GM23248 (cell line): ENCODE data around the gene LPP.

Experiments used
- EZH2 ChIP-seq: fragments of 200-600 bp; sonication (generic); IDR thresholded peaks from 2 replicates; pipeline ENCODE4 v1.6.1; 2018; ENCODE audit warnings: antibody characterized with exemption, mild to moderate bottlenecking; ENCODE audit not compliant: insufficient read depth, poor library complexity, severe bottlenecking
- EZH2phosphoT487 ChIP-seq: fragments of 200-600 bp; sonication (generic); IDR thresholded peaks from 2 replicates; pipeline ENCODE4 v1.6.1; 2018; ENCODE audit warnings: antibody characterized with exemption, moderate library complexity, mild to moderate bottlenecking, low read depth; ENCODE audit not compliant: insufficient read depth

DNA sequence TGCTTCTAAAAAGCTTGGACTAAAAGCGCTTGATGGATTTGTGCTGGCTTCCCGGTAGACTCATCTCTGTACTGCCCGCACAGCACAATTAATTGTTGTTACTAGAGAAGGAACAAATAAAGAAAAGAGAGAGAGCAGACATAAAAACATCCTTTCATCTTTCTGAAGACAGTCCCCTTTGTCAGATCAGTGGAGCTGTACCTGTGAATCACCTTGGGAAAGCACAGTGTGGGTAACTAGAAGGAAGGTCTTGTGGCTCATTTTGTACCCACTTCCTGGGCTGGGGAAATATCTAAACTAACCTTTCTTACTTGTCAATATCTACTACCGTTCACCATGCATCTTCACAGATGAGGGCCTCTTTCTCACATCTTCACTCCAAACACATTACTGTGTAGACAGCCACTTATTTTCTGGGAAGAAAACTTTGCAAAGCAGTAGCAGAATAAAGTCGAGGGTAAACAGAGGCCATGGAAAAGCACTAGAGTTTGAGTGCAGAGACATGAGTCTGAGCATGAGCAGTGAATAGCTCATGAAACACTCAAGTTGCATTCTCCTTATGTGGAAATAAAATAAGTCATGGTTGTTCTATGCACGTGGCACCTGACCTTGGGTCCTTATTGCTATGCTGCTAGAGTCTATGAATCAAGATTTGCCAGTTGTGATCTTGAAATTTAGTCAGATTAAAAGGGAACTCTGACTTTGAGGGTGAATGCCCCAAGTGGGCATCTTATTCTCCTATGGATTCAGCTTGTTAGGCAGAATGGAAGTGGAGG, 169.3 kb downstream of the LPP start:
- TF ChIP-seq EZH2, result no peak
- no peak for TF ChIP-seq EZH2phosphoT487
